K562 (cell line): ENCODE data around the gene MID2. TPM values are rescaled to one million over a fixed set of nuclear protein-coding genes. Genes with fewer than 3 reads are reported as not detected.

Experiments used
- ATAC-seq: fragments of 200-7000 bp; cut with Tn5 transposase; 3 replicates; pipeline ENCODE4 v1.9.1; 2020; ENCODE audit warnings: moderate library complexity
- BruUV-seq: library from RNA; stranded (reverse); fragments of 400-500 nt; replicated peaks from 2 replicates; lab custom pipeline; 2021; lab: Mats Ljungman, UMichigan
- CTCF ChIA-PET: fragments of 300-600 bp; formaldehyde crosslinking; extraction: SDS; loops from one replicate; lab custom pipeline; 2021; ENCODE audit warnings: low intra/inter-chr PET ratio; lab: Yijun Ruan, JAX
- POLR2A ChIA-PET: fragments of 300-600, 350-650 bp; sonication (Branson Sonifier 250); formaldehyde crosslinking; extraction: SDS; loops from one replicate; lab custom pipeline; 2021; ENCODE audit warnings: antibody characterized with exemption, inconsistent platforms; lab: Yijun Ruan, JAX
- DNase-seq, 4 experiments: peaks; one replicate each; pipeline versions ENCODE4 v3.0.0 to v3.0.0-alpha.2; 2011 to 2018; ENCODE audit warnings: low spot score in 3 of 4, mixed read lengths in 3 of 4; ENCODE audit errors: extremely low read depth in 1 of 4
- FAIRE-seq: peaks from 2 replicates; lab custom pipeline; 2011; peaks lifted over from hg19 to GRCh38; lab: Jason Lieb, UNC
- H2AFZ ChIP-seq: 2 replicates; pipeline ENCODE4 v1.6.0; 2011; ENCODE audit warnings: low read depth, low read length, control low read depth, inconsistent platforms
- H3K27ac ChIP-seq: fragments of 200-600 bp; 3 replicates; pipeline ENCODE4 v1.8.0; 2011; ENCODE audit warnings: low read depth, mild to moderate bottlenecking, control low read depth, inconsistent platforms, low read length, moderate library complexity, mixed read lengths; ENCODE audit errors: extremely low read depth
- H3K27me3 ChIP-seq, 2 experiments: fragments of 300-600 bp in 1 of 2; 2 replicates in 1 of 2; 3 replicates in 1 of 2; pipeline versions ENCODE4 v1.6.0 to v1.8.0; 2011; ENCODE audit warnings: inconsistent platforms in 2 of 2, low read length in 2 of 2, mild to moderate bottlenecking in 1 of 2, mixed read lengths in 1 of 2, moderate library complexity in 1 of 2; ENCODE audit not compliant: control insufficient read depth in 2 of 2, insufficient read depth in 2 of 2
- H3K36me3 ChIP-seq: fragments of 300-600 bp; 3 replicates; pipeline ENCODE4 v1.8.0; 2011; ENCODE audit warnings: mild to moderate bottlenecking, low read length, inconsistent platforms; ENCODE audit not compliant: control insufficient read depth, insufficient read depth
- H3K4me1 ChIP-seq, 2 experiments: fragments of 200-600 bp in 1 of 2; replicated peaks in 1 of 2; 2 replicates in 1 of 2; 3 replicates in 1 of 2; pipeline versions ENCODE4 v1.5.1 to v1.8.0; 2011; ENCODE audit warnings: inconsistent platforms in 2 of 2, low read length in 2 of 2, mild to moderate bottlenecking in 1 of 2, mixed read lengths in 1 of 2, moderate library complexity in 1 of 2; ENCODE audit not compliant: control insufficient read depth in 2 of 2, insufficient read depth in 2 of 2
- H3K4me2 ChIP-seq: 2 replicates; pipeline ENCODE4 v1.6.1; 2011; ENCODE audit warnings: low read length, control low read depth, inconsistent platforms, mixed read lengths; ENCODE audit not compliant: insufficient read depth
- H3K4me3 ChIP-seq: fragments of 200-600 bp; sonication (generic), shearing (Covaris generic); 2 replicates; pipeline ENCODE4 v1.5.1; 2016; ENCODE audit warnings: control low read depth, inconsistent platforms
- H3K79me2 ChIP-seq: fragments of 200-600 bp; 3 replicates; pipeline ENCODE4 v1.8.0; 2011; ENCODE audit warnings: low read length, inconsistent platforms; ENCODE audit not compliant: control insufficient read depth, insufficient read depth
- H3K9ac ChIP-seq, 2 experiments: 2 replicates each; pipeline versions ENCODE4 v1.6.0 to v1.6.1; 2011; ENCODE audit warnings: low read depth in 2 of 2, low read length in 2 of 2, control low read depth in 1 of 2, inconsistent platforms in 1 of 2, mild to moderate bottlenecking in 1 of 2, mixed read lengths in 1 of 2; ENCODE audit not compliant: insufficient read depth in 1 of 2
- H3K9me1 ChIP-seq: one replicate; pipeline ENCODE4 v1.6.0; 2011; ENCODE audit warnings: inconsistent platforms, mild to moderate bottlenecking, low read length, moderate library complexity; ENCODE audit not compliant: control insufficient read depth, insufficient read depth
- H3K9me3 ChIP-seq: replicated peaks from 2 replicates; pipeline ENCODE4 v1.5.1; 2011; ENCODE audit warnings: low read depth, low read length, inconsistent platforms; ENCODE audit not compliant: control insufficient read depth, insufficient read depth
- H4K20me1 ChIP-seq: replicated peaks from 2 replicates; pipeline ENCODE4 v1.6.1; 2011; ENCODE audit warnings: low read length, inconsistent platforms, mixed read lengths; ENCODE audit not compliant: control insufficient read depth, insufficient read depth
- ARID2 ChIP-seq: fragments of 450-650 bp; IDR thresholded peaks from 2 replicates; pipeline ENCODE4 v1.6.1; 2017; ENCODE audit warnings: antibody characterized with exemption, mild to moderate bottlenecking
- CTBP1 ChIP-seq: fragments of 450-650 bp; IDR thresholded peaks from 2 replicates; pipeline ENCODE4 v1.6.1; 2016; ENCODE audit warnings: borderline replicate concordance
- HNRNPUL1 ChIP-seq: fragments of 200-400 bp; formaldehyde crosslinking; IDR thresholded peaks from 2 replicates; pipeline ENCODE4 v1.6.1; 2017; ENCODE audit warnings: low read length
- NFIC ChIP-seq: fragments of 450-650 bp; IDR thresholded peaks from 2 replicates; pipeline ENCODE4 v1.6.1; 2017; ENCODE audit warnings: mild to moderate bottlenecking, inconsistent platforms
- ZFP36 ChIP-seq: fragments of 150-350 bp; IDR thresholded peaks from 2 replicates; pipeline ENCODE4 v1.6.1; 2018; ENCODE audit warnings: low read length, low read depth; ENCODE audit not compliant: partially characterized antibody
- ZNF217 ChIP-seq: sonication (generic); formaldehyde crosslinking; IDR thresholded peaks from 2 replicates; pipeline ENCODE4 v1.8.0; 2022; ENCODE audit warnings: mild to moderate bottlenecking, missing genetic modification reagents
- in situ Hi-C: fragments of 300-500 bp; cut with MboI; formaldehyde crosslinking; loops from 4 replicates; pipeline ENCODE4 v1.15.0; 2018; ENCODE audit warnings: inconsistent platforms, mixed read lengths
- intact Hi-C: fragments of 100-400 bp; cut with micrococcal nuclease; formaldehyde crosslinking; loops from 2 replicates; pipeline ENCODE4 v1.14.2; 2022
- polyA plus RNA-seq, 8 experiments: library from polyadenylated mRNA; depleted of rRNA in 4 of 8; stranded (reverse) in 5 of 8; unstranded in 3 of 8; fragments of >200 nt; fragmentation: Nextera tagmentation in 2 of 8; fragmentation: Illumina TruSeq in 1 of 8; extraction: Ambion mirVana in 2 of 8; extraction: Trizol in 1 of 8; gene quantifications; 2 replicates each; pipeline versions ENCODE4 v1.2.1 to v1.2.3, GENCODE V29; 2011 to 2014; ENCODE audit warnings: inconsistent platforms in 1 of 8, missing spikeins in 1 of 8
- total RNA-seq, 7 experiments: library from RNA; depleted of rRNA in 6 of 7; stranded (reverse); fragments of >200 nt in 6 of 7; fragmentation: Illumina TruSeq in 2 of 7; extraction: Trizol in 2 of 7; gene quantifications; 2 replicates each; pipeline versions ENCODE4 v1.2.1 to v1.2.3, GENCODE V29; 2011 to 2021; ENCODE audit warnings: low replicate concordance in 1 of 7
- TF ChIP-seq, protein P1 (sequence below): fragments of 200-800 bp; sonication (Bioruptor generic); IDR thresholded peaks from 2 replicates; pipeline ENCODE4 v1.6.1; 2016; ENCODE audit warnings: missing genetic modification characterization, missing compliant biosample characterization
- TF ChIP-seq, protein P2 (sequence below): fragments of 450-650 bp; IDR thresholded peaks from 2 replicates; pipeline ENCODE4 v1.6.1; 2018; ENCODE audit not compliant: partially characterized antibody
- TF ChIP-seq, protein P3 (sequence below): fragments of 150-350 bp; IDR thresholded peaks from 2 replicates; pipeline ENCODE4 v1.6.1; 2014; ENCODE audit warnings: low read depth, mild to moderate bottlenecking, low read length, borderline replicate concordance

MID2 gene
- total and polyA plus RNA-seq, 9 of the 15 experiments (the other 6 are each of a cell fraction or from before 2014, with no cell fraction given) = 0.07 TPM; not detected in 8

DNA sequence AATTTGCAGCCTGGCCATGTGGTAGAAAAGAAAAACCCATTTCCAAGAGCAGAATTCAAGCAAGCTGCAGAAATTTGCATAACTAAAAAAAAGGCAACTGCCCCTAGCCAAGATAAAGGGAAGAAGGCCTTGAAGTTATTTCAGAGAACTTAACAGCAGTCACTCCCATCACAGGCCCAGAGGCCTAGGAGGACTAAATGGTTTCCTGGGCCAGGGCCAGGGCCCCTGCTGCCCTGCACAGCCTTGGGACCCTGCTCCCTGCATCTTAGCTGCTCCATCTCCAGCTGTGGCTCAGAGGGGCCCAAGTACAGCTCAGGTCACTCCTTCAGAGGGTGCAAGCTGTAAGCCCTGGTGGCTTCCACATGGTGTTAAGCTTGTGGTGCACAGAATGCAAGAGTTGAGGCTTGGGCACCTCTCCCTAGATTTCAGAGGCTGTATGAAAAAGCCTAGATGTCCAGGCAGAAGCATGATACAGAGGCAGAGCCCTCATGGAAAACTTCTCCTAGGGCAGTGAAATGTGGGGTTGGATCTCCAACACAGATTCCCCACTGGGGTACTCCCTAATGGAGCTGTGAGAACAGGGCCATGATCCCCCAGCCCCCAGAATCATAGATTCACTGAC lies 6.7 kb upstream of the MID2 start:
- ATAC-seq = no peak
- Histone ChIP-seq H3K9ac (no peak overlapping the region), H3K27ac (no peak overlapping the region), H3K4me3 (no peak overlapping the region), H3K79me2 (no peaks in the 10 kb centered on the region), H3K9me3 (no peaks in the 10 kb centered on the region), H3K27me3 (no peaks in the 10 kb centered on the region), H4K20me1 (no peaks in the 10 kb centered on the region), H3K36me3 (no peaks in the 10 kb centered on the region), H3K4me1 (no peaks in the 10 kb centered on the region), H2AFZ (no peak overlapping the region), H3K4me2 (no peak overlapping the region), H3K9me1 (no peaks in the 10 kb centered on the region)
- no peak for TF ChIP-seq HNRNPUL1
- TF ChIP-seq, protein P1, sequence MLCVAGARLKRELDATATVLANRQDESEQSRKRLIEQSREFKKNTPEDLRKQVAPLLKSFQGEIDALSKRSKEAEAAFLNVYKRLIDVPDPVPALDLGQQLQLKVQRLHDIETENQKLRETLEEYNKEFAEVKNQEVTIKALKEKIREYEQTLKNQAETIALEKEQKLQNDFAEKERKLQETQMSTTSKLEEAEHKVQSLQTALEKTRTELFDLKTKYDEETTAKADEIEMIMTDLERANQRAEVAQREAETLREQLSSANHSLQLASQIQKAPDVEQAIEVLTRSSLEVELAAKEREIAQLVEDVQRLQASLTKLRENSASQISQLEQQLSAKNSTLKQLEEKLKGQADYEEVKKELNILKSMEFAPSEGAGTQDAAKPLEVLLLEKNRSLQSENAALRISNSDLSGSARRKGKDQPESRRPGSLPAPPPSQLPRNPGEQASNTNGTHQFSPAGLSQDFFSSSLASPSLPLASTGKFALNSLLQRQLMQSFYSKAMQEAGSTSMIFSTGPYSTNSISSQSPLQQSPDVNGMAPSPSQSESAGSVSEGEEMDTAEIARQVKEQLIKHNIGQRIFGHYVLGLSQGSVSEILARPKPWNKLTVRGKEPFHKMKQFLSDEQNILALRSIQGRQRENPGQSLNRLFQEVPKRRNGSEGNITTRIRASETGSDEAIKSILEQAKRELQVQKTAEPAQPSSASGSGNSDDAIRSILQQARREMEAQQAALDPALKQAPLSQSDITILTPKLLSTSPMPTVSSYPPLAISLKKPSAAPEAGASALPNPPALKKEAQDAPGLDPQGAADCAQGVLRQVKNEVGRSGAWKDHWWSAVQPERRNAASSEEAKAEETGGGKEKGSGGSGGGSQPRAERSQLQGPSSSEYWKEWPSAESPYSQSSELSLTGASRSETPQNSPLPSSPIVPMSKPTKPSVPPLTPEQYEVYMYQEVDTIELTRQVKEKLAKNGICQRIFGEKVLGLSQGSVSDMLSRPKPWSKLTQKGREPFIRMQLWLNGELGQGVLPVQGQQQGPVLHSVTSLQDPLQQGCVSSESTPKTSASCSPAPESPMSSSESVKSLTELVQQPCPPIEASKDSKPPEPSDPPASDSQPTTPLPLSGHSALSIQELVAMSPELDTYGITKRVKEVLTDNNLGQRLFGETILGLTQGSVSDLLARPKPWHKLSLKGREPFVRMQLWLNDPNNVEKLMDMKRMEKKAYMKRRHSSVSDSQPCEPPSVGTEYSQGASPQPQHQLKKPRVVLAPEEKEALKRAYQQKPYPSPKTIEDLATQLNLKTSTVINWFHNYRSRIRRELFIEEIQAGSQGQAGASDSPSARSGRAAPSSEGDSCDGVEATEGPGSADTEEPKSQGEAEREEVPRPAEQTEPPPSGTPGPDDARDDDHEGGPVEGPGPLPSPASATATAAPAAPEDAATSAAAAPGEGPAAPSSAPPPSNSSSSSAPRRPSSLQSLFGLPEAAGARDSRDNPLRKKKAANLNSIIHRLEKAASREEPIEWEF (CRISPR knock-in tag) = no peak
- TF ChIP-seq NFIC = 0 out of 2 replicates have a peak, but pooled peaks have one; percentile 25
- peak; percentile 92 for TF ChIP-seq ZFP36
- TF ChIP-seq, protein P2, sequence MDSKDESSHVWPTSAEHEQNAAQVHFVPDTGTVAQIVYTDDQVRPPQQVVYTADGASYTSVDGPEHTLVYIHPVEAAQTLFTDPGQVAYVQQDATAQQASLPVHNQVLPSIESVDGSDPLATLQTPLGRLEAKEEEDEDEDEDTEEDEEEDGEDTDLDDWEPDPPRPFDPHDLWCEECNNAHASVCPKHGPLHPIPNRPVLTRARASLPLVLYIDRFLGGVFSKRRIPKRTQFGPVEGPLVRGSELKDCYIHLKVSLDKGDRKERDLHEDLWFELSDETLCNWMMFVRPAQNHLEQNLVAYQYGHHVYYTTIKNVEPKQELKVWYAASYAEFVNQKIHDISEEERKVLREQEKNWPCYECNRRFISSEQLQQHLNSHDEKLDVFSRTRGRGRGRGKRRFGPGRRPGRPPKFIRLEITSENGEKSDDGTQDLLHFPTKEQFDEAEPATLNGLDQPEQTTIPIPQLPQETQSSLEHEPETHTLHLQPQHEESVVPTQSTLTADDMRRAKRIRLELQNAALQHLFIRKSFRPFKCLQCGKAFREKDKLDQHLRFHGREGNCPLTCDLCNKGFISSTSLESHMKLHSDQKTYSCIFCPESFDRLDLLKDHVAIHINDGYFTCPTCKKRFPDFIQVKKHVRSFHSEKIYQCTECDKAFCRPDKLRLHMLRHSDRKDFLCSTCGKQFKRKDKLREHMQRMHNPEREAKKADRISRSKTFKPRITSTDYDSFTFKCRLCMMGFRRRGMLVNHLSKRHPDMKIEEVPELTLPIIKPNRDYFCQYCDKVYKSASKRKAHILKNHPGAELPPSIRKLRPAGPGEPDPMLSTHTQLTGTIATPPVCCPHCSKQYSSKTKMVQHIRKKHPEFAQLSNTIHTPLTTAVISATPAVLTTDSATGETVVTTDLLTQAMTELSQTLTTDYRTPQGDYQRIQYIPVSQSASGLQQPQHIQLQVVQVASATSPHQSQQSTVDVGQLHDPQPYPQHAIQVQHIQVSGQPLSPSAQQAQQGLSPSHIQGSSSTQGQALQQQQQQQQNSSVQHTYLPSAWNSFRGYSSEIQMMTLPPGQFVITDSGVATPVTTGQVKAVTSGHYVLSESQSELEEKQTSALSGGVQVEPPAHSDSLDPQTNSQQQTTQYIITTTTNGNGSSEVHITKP = no peak
- TF ChIP-seq ZNF217 (CRISPR knock-in tag) = no peak
- no peak for TF ChIP-seq CTBP1
- no peak for TF ChIP-seq ARID2
- TF ChIP-seq, protein P3, sequence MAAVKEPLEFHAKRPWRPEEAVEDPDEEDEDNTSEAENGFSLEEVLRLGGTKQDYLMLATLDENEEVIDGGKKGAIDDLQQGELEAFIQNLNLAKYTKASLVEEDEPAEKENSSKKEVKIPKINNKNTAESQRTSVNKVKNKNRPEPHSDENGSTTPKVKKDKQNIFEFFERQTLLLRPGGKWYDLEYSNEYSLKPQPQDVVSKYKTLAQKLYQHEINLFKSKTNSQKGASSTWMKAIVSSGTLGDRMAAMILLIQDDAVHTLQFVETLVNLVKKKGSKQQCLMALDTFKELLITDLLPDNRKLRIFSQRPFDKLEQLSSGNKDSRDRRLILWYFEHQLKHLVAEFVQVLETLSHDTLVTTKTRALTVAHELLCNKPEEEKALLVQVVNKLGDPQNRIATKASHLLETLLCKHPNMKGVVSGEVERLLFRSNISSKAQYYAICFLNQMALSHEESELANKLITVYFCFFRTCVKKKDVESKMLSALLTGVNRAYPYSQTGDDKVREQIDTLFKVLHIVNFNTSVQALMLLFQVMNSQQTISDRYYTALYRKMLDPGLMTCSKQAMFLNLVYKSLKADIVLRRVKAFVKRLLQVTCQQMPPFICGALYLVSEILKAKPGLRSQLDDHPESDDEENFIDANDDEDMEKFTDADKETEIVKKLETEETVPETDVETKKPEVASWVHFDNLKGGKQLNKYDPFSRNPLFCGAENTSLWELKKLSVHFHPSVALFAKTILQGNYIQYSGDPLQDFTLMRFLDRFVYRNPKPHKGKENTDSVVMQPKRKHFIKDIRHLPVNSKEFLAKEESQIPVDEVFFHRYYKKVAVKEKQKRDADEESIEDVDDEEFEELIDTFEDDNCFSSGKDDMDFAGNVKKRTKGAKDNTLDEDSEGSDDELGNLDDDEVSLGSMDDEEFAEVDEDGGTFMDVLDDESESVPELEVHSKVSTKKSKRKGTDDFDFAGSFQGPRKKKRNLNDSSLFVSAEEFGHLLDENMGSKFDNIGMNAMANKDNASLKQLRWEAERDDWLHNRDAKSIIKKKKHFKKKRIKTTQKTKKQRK = peak; percentile 69
- FAIRE-seq = no peak
- peak in 1 of 4 experiments; percentile 1 for DNase-seq
- BruUV-seq = no TSS peak
- in situ Hi-C loops (no loop called here), intact Hi-C loops (no loop called here)
- ChIA-PET POLR2A (no interaction called here), CTCF (no interaction called here)
